Activated CD4-positive, alpha-beta T cell treated with anti-CD3 and anti-CD28 coated beads for 36 hours (primary cell): ENCODE data around the gene SCGN. TPM values are rescaled to one million over a fixed set of nuclear protein-coding genes. Genes with fewer than 3 reads are reported as not detected.
A peak's percentile ranks its signal among the peaks of the same experiment; 100 is the strongest.
"Not testable (repeated sequence)": the region's sequence is repeated elsewhere in the genome, so short reads cannot be mapped to it uniquely, and the experiment has no call there.

Source experiments
- ATAC-seq: fragments of 200-7000 bp; cut with Tn5 transposase; one replicate; pipeline ENCODE4 v1.10.0; 2021; ENCODE audit warnings: mild to moderate bottlenecking, moderate library complexity
- CTCF ChIA-PET: fragments of 350-600 bp; sonication (Branson Sonifier 250); formaldehyde crosslinking; loops from one replicate; lab custom pipeline; 2021; ENCODE audit warnings: antibody characterized with exemption; lab: Charles Lee
- POLR2A ChIA-PET: fragments of 350-600 bp; sonication (Branson Sonifier 250); formaldehyde crosslinking; loops from one replicate; lab custom pipeline; 2021; ENCODE audit warnings: antibody characterized with exemption, inconsistent platforms; lab: Charles Lee
- DNase-seq: peaks from one replicate; pipeline ENCODE4 v3.0.0-alpha.2; 2020
- H3K27ac Mint-ChIP-seq: one replicate; pipeline ENCODE4 v1.8.0; 2021; ENCODE audit warnings: mixed read lengths
- H3K27me3 Mint-ChIP-seq: one replicate; pipeline ENCODE4 v1.8.0; 2021; ENCODE audit warnings: mixed read lengths
- H3K36me3 Mint-ChIP-seq: one replicate; pipeline ENCODE4 v1.8.0; 2021; ENCODE audit warnings: low read depth, mixed read lengths
- H3K4me1 Mint-ChIP-seq: one replicate; pipeline ENCODE4 v1.8.0; 2021; ENCODE audit warnings: mixed read lengths
- H3K4me3 Mint-ChIP-seq: one replicate; pipeline ENCODE4 v1.8.0; 2021; ENCODE audit warnings: mild to moderate bottlenecking, moderate library complexity, mixed read lengths
- H3K9me3 Mint-ChIP-seq: one replicate; pipeline ENCODE4 v1.8.0; 2021; ENCODE audit warnings: low read depth, mixed read lengths
- intact Hi-C, 2 experiments: fragments of 100-400 bp; cut with DNase I in 1 of 2; cut with micrococcal nuclease in 1 of 2; formaldehyde crosslinking; loops; one replicate each; pipeline versions ENCODE4 v1.14.2 to v1.15.1; 2022 to 2024; cut with DNase I, micrococcal nuclease
- total RNA-seq, 2 experiments: library from RNA; stranded (reverse); gene quantifications; one replicate each; pipeline ENCODE4 v1.2.3, GENCODE V29; 2021

SCGN gene
- total RNA-seq, 2 experiments from 2014 or later = not detected

DNA sequence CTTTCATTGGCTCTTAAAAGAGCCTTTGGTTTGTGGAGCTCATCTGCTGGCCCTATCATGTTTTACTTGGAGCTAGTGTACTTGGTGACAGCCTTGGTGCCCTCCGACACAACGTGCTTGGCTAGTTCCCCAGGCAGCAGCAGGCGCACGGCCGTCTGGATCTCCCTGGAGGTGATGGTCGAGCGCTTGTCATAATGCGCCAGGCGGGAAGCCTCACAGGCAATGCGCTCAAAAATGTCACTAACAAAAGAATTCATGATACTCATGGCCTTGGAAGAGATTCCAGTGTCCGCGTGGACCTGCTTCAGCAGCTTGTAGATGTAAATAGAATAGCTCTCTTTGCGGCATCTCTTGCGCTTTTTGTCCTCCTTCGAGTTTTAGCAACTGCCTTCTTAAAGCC, 79.7 kb downstream of the SCGN start:
- Mint-ChIP-seq H3K27ac (no peak overlapping the region), H3K27me3 (peaks cover 46% of the 10 kb centered on the region), H3K36me3 (no peaks in the 10 kb centered on the region), H3K4me3 (no peak overlapping the region), H3K4me1 (no peaks in the 10 kb centered on the region), H3K9me3 (peaks cover 1% of the 10 kb centered on the region)
- intact Hi-C loops = no loop called here
- POLR2A ChIA-PET = no interaction called here
- CTCF ChIA-PET = interaction anchor here (0.6 to 1.5 kb wide), 4 partner anchors 12 to 175 kb away, joined by 3 to 8 read pairs (median 3); no protein-coding TSS in a partner anchor
- ATAC-seq = no peak
- DNase-seq = no peak

DNA sequence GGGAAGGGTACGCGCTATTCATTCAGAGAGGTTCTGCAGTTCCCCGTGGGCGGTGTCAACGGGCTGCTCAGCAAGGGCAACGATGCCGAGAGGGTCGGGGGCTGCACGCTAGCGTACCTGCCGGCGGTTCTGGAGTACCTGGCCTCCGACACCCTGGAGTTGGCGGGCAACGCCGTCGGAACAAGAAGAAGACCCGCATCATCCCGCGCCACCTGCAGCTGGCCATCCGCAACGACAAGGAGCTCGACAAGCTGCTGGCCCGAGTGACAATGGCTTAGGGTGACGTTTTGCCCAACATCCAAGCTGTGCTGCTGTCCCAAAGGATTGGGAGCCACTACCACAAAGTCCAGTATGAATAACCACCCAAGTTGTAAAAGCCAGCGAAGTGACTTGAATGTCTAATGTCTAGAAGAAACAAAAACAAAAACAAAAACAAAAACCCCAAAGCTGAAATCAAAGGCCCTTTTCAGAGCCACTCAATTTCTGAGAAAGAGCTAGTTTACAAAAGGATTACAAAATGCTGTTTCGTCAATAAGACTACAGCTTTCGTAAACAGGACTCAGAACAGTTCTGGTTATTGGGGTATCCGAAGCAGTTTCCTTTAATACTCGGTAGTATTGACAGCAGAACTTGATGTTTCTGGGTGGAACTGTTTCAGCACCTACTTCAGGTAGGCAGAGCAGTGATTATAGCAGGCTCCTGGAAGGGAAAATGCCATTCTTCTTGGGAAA, 80.6 kb downstream of the SCGN start:
- ATAC-seq (no peak), DNase-seq (peak; percentile 18)
- POLR2A ChIA-PET = interaction anchor here (0.6 kb wide), 1 partner anchor 32 kb away, joined by 7 read pairs; no protein-coding TSS in a partner anchor
- Mint-ChIP-seq H3K4me3 (no peak overlapping the region), H3K27ac (no peak overlapping the region), H3K36me3 (no peaks in the 10 kb centered on the region), H3K4me1 (no peaks in the 10 kb centered on the region), H3K27me3 (peaks cover 49% of the 10 kb centered on the region), H3K9me3 (peaks cover 6% of the 10 kb centered on the region)
- intact Hi-C loops = no loop called here
- CTCF ChIA-PET = interaction anchor here (1.0 to 1.1 kb wide), 4 partner anchors 13 to 467 kb away, joined by 3 to 6 read pairs (median 4); no protein-coding TSS in a partner anchor

DNA sequence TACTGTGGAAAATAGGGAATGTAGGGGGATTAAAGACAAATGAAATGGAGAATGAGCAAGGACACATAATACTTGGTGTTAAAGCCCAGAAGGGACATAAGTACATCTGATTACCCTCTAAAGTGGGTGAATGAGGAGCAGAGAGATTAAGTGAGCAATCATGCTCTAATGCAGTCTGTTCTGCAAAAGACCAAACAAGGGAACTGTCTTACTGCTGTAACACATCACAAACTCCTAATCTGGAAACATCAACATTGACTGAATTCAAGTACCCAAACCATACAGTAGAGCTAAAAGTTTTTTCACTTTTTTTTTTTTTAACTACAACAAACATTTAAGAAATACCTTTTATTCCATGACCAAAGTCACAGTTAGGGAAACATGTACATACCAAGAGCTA, 83.2 kb downstream of the SCGN start:
- Mint-ChIP-seq H3K9me3 (peaks cover 6% of the 10 kb centered on the region), H3K27me3 (peaks cover 47% of the 10 kb centered on the region), H3K4me1 (no peaks in the 10 kb centered on the region), H3K27ac (no peak overlapping the region), H3K4me3 (no peak overlapping the region), H3K36me3 (no peaks in the 10 kb centered on the region)
- POLR2A ChIA-PET = no interaction called here
- DNase-seq (no peak), ATAC-seq (no peak)
- intact Hi-C loops = no loop called here
- CTCF ChIA-PET = interaction anchor here (0.6 to 2.0 kb wide), 2 partner anchors 15 to 33 kb away, joined by 3 to 5 read pairs; no protein-coding TSS in a partner anchor

DNA sequence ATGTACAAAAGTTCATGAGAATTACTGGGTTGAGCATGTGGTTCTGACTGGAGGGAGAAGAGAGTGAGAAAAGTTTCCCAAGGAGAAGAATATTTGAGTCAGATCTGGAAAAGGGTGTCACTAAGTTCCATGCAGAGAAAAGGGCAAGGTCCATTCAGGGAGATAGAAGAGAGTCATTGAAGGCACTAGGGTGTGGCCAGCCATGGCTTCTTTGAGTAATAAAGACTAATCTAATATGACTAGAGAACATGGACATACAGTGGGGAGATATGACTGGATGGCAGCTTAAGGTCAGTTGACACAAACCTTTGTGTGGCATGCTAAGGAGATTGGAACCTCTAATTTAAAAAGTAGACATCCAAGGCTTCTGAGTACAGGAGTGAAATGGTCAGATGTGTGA, 91.9 kb downstream of the SCGN start:
- ChIA-PET CTCF (interaction anchor here (1.2 kb wide), 1 partner anchor 11 kb away, joined by 3 read pairs; the partner anchor contains the start of gene SLC17A4), POLR2A (interaction anchor here (0.7 kb wide), 1 partner anchor 707 kb away, joined by 3 read pairs; no protein-coding TSS in a partner anchor)
- Mint-ChIP-seq H3K27ac (no peak overlapping the region), H3K27me3 (peaks cover 10% of the 10 kb centered on the region), H3K4me3 (no peak overlapping the region), H3K36me3 (no peaks in the 10 kb centered on the region), H3K4me1 (no peaks in the 10 kb centered on the region), H3K9me3 (no peaks in the 10 kb centered on the region)
- DNase-seq = no peak
- ATAC-seq = peak; percentile 39
- intact Hi-C loops = no loop called here

DNA sequence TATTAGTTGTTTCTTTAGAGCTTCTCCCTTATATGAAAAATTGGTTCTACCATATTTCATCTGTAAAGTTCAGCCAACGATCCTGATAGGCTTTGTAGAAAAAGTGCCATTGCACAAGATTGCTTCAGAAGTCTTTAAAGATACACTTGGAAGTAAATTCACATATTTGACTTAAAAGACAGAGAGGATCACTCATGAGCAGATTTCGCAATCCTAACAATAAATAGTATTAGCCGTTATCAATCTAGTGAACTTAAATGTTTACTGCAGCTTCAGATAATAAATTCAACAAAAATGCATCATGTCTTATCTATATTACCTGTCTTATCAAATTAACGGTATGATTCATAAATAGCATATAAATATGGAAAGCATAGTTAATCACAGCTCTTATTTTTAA, 93.8 kb downstream of the SCGN start:
- CTCF ChIA-PET = interaction anchor here (0.8 to 2.2 kb wide), 2 partner anchors 12 to 26 kb away, joined by 3 to 7 read pairs; no protein-coding TSS in a partner anchor
- H3K36me3 Mint-ChIP-seq = no peaks in the 10 kb centered on the region

DNA sequence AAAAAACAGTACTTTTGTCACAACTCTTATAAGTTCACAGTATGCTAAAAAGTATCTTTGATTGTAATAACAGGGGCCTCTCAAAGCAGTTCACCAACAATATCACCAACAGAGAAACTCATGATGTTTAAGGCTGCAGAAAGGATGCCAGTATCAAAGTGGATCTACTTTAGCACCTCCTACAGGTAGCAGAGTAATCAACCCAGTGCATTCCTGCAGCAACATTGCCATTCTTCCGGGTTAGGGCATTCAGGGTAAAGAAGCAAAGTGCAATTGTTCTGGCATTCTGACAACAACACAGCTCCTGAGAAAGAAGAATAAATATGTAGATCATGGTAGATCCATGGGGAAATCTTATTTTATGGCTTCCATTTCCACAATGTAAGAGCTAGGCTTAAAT, 95.0 kb downstream of the SCGN start:
- intact Hi-C loops = no loop called here
- peaks cover 2% of the 10 kb centered on the region for H3K27me3 Mint-ChIP-seq
- ChIA-PET POLR2A (no interaction called here), CTCF (interaction anchor here (0.7 to 2.2 kb wide), 3 partner anchors 27 to 257 kb away, joined by 3 to 7 read pairs (median 3); no protein-coding TSS in a partner anchor)
- H3K9me3 Mint-ChIP-seq = no peaks in the 10 kb centered on the region
- DNase-seq (no peak), ATAC-seq (no peak)
- no peaks in the 10 kb centered on the region for H3K4me1 Mint-ChIP-seq
- H3K36me3 Mint-ChIP-seq = no peaks in the 10 kb centered on the region
- H3K4me3 Mint-ChIP-seq = no peak overlapping the region
- no peak overlapping the region for H3K27ac Mint-ChIP-seq

More for the DNA sequence above, 93.8 kb downstream of the SCGN start:
- no peak overlapping the region for H3K27ac Mint-ChIP-seq
- DNase-seq = no peak
- no peak overlapping the region for H3K4me3 Mint-ChIP-seq
- intact Hi-C loops = no loop called here
- H3K9me3 Mint-ChIP-seq = no peaks in the 10 kb centered on the region
- POLR2A ChIA-PET = no interaction called here
- H3K27me3 Mint-ChIP-seq = peaks cover 3% of the 10 kb centered on the region
- ATAC-seq = no peak
- H3K4me1 Mint-ChIP-seq = no peaks in the 10 kb centered on the region

DNA sequence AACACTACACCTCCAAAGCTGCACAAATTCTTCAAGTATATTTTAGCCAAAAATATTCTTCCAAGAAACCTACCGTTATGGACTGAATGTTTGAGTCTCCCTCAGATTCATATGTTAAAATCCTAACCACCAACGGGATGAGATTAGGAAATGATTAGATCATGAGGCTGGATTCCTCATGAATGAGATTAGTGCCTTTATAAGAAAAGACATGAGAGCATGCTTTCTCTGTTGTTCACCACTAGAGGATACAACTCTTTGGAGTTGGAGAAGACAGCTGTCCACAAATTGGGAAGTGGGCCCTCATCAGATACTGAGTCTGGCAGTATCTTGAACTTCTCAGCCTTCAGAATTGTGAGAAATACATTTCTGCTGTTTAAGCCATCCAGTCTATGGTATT, 95.5 kb downstream of the SCGN start:
- Mint-ChIP-seq H3K27ac (no peak overlapping the region), H3K4me1 (no peaks in the 10 kb centered on the region), H3K9me3 (no peaks in the 10 kb centered on the region), H3K36me3 (no peaks in the 10 kb centered on the region), H3K27me3 (peaks cover 2% of the 10 kb centered on the region), H3K4me3 (no peak overlapping the region)
- intact Hi-C loops = no loop called here
- ChIA-PET CTCF (interaction anchor here (0.7 to 2.2 kb wide), 2 partner anchors 28 to 254 kb away, joined by 3 to 7 read pairs; no protein-coding TSS in a partner anchor), POLR2A (no interaction called here)
- no peak for DNase-seq
- ATAC-seq = no peak

DNA sequence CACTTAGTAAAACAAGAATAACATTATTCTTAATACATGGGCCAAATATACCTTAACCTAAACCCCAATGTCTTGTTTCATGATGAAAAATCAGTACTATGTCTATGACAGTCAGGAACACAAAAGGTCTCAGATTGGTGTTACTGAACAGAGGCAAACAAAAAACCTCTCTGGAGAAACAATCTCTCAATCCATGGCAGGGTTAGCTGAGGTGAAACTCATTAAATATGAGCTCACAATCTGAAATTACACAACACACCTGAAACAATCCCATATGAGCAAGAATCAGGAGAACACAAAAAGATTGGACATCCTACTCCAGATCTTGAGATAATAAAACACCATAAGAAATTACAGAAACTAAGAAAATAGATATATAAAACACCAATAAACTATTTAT, 96.0 kb downstream of the SCGN start:
- H3K27me3 Mint-ChIP-seq = peaks cover 2% of the 10 kb centered on the region
- DNase-seq (no peak), ATAC-seq (no peak)
- no peak overlapping the region for H3K4me3 Mint-ChIP-seq
- no peaks in the 10 kb centered on the region for H3K4me1 Mint-ChIP-seq
- H3K9me3 Mint-ChIP-seq = no peaks in the 10 kb centered on the region
- no peaks in the 10 kb centered on the region for H3K36me3 Mint-ChIP-seq
- intact Hi-C loops = no loop called here
- CTCF ChIA-PET = no interaction called here
- POLR2A ChIA-PET = no interaction called here
- no peak overlapping the region for H3K27ac Mint-ChIP-seq

DNA sequence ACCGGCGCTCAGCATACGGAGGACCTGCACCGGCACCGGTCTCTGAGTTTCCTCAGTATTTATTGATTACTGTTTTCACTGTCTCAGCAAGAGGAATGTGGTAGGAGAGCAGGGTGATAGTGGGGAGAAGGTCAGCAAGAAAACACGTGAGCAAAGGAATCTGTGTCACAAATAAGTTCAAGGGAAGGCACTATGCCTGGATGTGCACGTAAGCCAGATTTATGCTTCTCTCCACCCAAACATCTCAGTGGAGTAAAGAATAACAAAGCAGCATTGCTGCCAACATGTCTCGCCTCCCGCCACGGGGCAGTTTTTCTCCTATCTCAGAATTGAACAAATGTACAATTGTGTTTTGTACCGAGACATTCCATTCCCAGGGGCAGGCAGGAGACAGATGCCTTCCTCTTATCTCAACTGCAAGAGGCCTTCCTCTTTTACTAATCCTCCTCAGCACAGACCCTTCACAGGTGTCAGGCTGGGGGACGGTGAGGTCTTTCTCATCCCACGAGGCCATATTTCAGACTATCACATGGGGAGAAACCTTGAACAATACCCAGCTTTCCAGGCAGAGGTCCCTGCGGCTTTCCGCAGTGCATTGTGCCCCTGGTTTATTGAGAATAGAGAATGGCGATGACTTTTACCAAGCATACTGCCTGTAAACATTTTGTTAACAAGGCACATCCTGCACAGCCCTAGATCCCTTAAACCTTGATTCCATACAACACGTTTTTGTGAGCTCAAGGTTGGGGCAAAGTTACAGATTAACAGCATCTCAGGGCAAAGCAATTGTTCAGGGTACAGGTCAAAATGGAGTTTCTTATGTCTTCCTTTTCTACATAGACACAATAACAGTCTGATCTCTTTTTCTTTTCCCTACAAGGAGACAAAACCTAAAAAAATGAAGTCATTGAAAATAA, 96.8 kb downstream of the SCGN start:
- CTCF ChIA-PET = interaction anchor here (1.2 kb wide), 1 partner anchor 9 kb away, joined by 3 read pairs; no protein-coding TSS in a partner anchor
- ATAC-seq, H3K4me1 Mint-ChIP-seq, H3K4me3 Mint-ChIP-seq, H3K27ac Mint-ChIP-seq, intact Hi-C loops, DNase-seq, H3K27me3 Mint-ChIP-seq, H3K9me3 Mint-ChIP-seq, POLR2A ChIA-PET, H3K36me3 Mint-ChIP-seq: not testable (repeated sequence)

DNA sequence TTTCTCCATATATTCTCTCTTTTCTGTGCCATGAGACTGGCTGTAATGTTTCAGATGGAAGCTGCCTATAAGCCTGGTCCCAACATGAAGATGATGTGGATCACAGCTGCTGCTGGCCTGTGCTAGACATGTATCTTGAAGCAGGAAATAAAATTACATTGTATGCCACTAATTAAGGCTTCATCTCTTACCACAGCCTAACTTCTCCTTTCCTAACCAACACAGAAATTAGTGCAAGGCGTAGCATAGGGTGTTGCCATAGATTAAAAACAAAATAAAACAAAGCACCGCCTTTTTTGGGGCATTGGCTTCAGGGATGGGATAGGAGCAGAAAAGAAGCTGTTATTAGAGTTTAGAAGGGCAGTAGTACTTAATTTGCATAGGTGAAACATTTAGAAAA, 97.8 kb downstream of the SCGN start:
- H3K9me3 Mint-ChIP-seq = no peaks in the 10 kb centered on the region
- H3K4me3 Mint-ChIP-seq = no peak overlapping the region
- no peaks in the 10 kb centered on the region for H3K4me1 Mint-ChIP-seq
- intact Hi-C loops = no loop called here
- POLR2A ChIA-PET = no interaction called here
- ATAC-seq (no peak), DNase-seq (no peak)
- H3K36me3 Mint-ChIP-seq = no peaks in the 10 kb centered on the region
- CTCF ChIA-PET = interaction anchor here (1.0 to 1.2 kb wide), 2 partner anchors 10 to 11 kb away, joined by 3 to 4 read pairs; no protein-coding TSS in a partner anchor
- peaks cover 5% of the 10 kb centered on the region for H3K27me3 Mint-ChIP-seq
- H3K27ac Mint-ChIP-seq = no peak overlapping the region

DNA sequence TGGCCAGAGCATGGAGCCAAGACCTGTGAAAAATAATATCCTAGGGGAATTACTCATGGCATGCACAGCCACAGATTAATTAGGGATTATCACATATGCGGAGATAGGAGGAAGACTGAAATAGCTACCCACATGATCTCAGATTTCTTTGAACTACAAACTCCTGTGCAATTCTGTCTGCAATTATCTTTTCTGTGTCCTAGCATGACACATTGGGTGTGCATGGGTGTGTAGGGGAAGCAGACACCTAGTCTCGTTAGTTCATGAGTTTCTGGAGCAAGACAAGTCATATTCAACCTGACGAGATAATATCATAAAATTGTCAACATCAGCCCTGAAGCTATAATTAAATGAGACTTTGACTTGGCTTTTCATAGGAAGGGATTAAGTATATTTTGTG, 98.9 kb downstream of the SCGN start:
- H3K9me3 Mint-ChIP-seq = no peaks in the 10 kb centered on the region
- no peak overlapping the region for H3K27ac Mint-ChIP-seq
- no peaks in the 10 kb centered on the region for H3K4me1 Mint-ChIP-seq
- no peaks in the 10 kb centered on the region for H3K36me3 Mint-ChIP-seq
- no peak for ATAC-seq
- intact Hi-C loops = no loop called here
- no peak overlapping the region for H3K4me3 Mint-ChIP-seq
- peaks cover 5% of the 10 kb centered on the region for H3K27me3 Mint-ChIP-seq
- ChIA-PET CTCF (interaction anchor here (0.8 to 1.3 kb wide), 2 partner anchors 31 to 131 kb away, joined by 3 read pairs; no protein-coding TSS in a partner anchor), POLR2A (no interaction called here)
- DNase-seq = no peak
